ENCODE data around the gene MOBP. TPM values are rescaled to one million over a fixed set of nuclear protein-coding genes. Genes with fewer than 3 reads are reported as not detected.
"Not testable (repeated sequence)": the region's sequence is repeated elsewhere in the genome, so short reads cannot be mapped to it uniquely, and the experiment has no call there.

MOBP gene
- not detected for total RNA-seq

DNA sequence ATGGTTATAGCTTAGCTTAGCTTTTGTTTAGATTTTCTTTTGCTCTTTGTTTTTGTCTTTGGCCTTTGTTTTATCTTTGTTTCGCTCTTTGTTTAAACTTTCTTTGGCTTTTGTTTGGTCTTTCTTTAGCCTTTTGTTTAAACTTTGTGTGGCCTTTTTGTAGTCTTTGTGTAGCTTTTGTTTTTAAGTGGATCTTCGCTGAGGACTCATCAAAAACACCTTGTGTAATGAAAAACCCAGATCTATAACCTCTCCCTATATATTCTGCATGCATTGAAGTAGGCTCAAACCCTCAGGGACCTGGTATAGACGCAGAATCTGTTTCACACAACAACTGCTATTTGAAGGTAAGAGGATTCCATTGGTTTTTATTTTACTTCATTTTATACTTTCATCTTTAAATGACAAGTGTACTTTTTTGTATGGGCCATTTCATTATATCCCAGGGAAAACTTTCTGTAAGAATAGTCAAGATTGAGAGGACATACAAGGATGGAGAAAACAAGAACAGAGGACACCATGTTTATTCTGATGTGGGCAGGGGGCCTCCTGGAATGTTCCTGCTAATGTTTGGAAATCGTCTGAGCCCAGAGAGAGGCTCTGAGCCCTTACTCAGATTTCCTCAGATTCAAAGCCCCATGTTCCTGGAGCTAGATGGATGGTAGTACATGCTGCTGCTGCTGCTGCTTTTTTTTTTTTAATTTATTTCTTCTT is at the start of gene MOBP:
MOBP (plus strand) TSS at position 287 of the 714 bp plus-strand sequence. CDS start 34,390 bp downstream, outside the sequence.
- 29 to 41% methylated on average over 4 of the region's 4 CpGs for WGBS, 2 donors

GRCh38 chr3:39418556-39419225 is 48.8 kb upstream of the MOBP start:
- H3K4me3 ChIP-seq; H3K27ac ChIP-seq; H3K27me3 ChIP-seq; DNase-seq; H3K9me3 ChIP-seq; H3K36me3 ChIP-seq; intact Hi-C loops (cut with DNase I): not testable (repeated sequence)
- 65 to 70% methylated on average over 9 of the region's 14 CpGs for WGBS, 2 donors
- H3K4me1 ChIP-seq = peaks cover 0 to 47% (median 0%) of the 10 kb centered on the region in 3 donors

More for the DNA sequence above, at the start of gene MOBP:
- H3K9me3 ChIP-seq = no peaks in the 10 kb centered on the region
- DNase-seq = no peak
- intact Hi-C loops (cut with DNase I) = no loop called here
- H3K4me1 ChIP-seq = no peaks in the 10 kb centered on the region
- peaks cover 0 to 23% (median 0%) of the 10 kb centered on the region in 4 donors for H3K27me3 ChIP-seq
- no peak for TF ChIP-seq POLR2A (IDR thresholded peaks at IDR 0.05)
- H3K4me3 ChIP-seq = no peak within 1 kb of the TSS
- no peak within 1 kb of the TSS for H3K27ac ChIP-seq
- no peaks in the 10 kb centered on the region for H3K36me3 ChIP-seq

GRCh38 chr3:39419742-39420315 is 47.7 kb upstream of the MOBP start:
- H3K36me3 ChIP-seq = no peaks in the 10 kb centered on the region
- H3K27me3 ChIP-seq = no peaks in the 10 kb centered on the region
- intact Hi-C loops (cut with DNase I) = no loop called here
- peak overlapping the region in 1 of 4 donors; percentile 42 for H3K27ac ChIP-seq
- no peak for TF ChIP-seq CTCF (IDR thresholded peaks at IDR 0.05)
- TF ChIP-seq POLR2A (IDR thresholded peaks at IDR 0.05) = no peak
- H3K9me3 ChIP-seq = no peaks in the 10 kb centered on the region
- DNase-seq = no peak
- peaks cover 0 to 35% (median 0%) of the 10 kb centered on the region in 3 donors for H3K4me1 ChIP-seq
- no peak overlapping the region for H3K4me3 ChIP-seq
- WGBS, 2 donors = 25 to 67% methylated on average over 2 of the region's 2 CpGs

DNA sequence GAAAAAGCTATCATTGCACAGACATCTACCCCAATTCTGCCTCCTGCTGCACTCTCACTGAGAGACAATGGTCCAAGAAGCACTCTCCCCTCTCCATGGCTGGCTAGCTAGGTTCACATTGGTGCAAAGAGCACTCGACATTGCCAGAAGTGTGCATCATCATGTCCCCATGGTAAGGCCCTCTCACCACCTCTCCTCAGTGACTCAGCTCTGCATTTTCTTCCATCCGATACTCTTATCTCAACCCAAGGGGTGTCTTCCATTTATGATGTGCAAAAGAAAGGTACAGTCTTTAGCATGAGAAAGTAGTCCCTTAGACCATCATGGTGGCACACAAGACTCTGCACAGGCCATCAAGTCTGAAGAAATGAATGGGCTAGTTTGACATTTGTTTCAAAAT is 46.9 kb upstream of the MOBP start:
- Histone ChIP-seq H3K27me3 (no peaks in the 10 kb centered on the region), H3K36me3 (no peaks in the 10 kb centered on the region), H3K4me3 (no peak overlapping the region), H3K27ac (no peak overlapping the region), H3K4me1 (peaks cover 0 to 32% (median 0%) of the 10 kb centered on the region in 3 donors), H3K9me3 (no peaks in the 10 kb centered on the region)
- TF ChIP-seq CTCF (IDR thresholded peaks at IDR 0.05) (no peak), POLR2A (IDR thresholded peaks at IDR 0.05) (no peak)
- WGBS, 2 donors = 95 to 96% methylated on average over 2 of the region's 2 CpGs
- DNase-seq = no peak
- intact Hi-C loops (cut with DNase I) = no loop called here

DNA sequence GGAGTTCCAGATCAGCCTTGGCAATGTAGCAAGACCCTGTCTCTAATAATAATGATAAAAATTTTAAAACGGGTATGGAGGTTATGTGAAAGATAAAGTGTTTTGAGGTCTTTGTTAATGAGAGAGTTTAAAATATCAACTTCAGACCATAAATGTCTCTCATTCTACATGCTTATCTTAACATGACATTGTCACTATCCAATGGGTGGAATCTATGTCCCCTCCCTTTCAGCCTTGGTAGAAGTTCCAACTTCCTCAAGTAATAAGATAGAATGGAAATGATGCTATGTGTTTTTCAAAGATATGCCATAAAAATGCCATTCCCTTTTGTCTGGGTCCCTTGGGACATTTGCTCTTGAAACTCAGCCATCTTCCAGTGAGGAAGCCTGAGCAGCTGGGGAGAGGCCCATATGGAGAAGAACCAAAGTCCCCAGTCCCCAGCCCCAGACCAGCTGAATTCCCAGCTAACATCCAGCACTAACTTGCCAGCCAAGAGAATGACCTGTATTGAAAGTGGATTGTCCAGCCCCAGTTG is 44.0 kb upstream of the MOBP start:
- no peaks in the 10 kb centered on the region for H3K36me3 ChIP-seq
- H3K27ac ChIP-seq = no peak overlapping the region
- H3K9me3 ChIP-seq = no peaks in the 10 kb centered on the region
- H3K4me1 ChIP-seq = peaks cover 0 to 20% (median 0%) of the 10 kb centered on the region in 3 donors
- TF ChIP-seq POLR2A (IDR thresholded peaks at IDR 0.05) (no peak), CTCF (IDR thresholded peaks at IDR 0.05) (no peak)
- 86 to 89% methylated on average over 1 of the region's 1 CpG for WGBS, 2 donors
- H3K27me3 ChIP-seq = peaks cover 0 to 3% (median 0%) of the 10 kb centered on the region in 4 donors
- DNase-seq = no peak
- no peak overlapping the region for H3K4me3 ChIP-seq
- intact Hi-C loops (cut with DNase I) = no loop called here

- 0 to 56% methylated on average over 1 of the region's 1 CpG for WGBS, 2 donors
- Histone ChIP-seq H3K27ac (no peak overlapping the region), H3K27me3 (peaks cover 0 to 22% (median 0%) of the 10 kb centered on the region in 4 donors), H3K36me3 (no peaks in the 10 kb centered on the region), H3K9me3 (no peaks in the 10 kb centered on the region), H3K4me1 (no peaks in the 10 kb centered on the region), H3K4me3 (no peak overlapping the region)
- DNase-seq = no peak
- intact Hi-C loops (cut with DNase I) = no loop called here
- TF ChIP-seq CTCF (IDR thresholded peaks at IDR 0.05) = no peak
- TF ChIP-seq POLR2A (IDR thresholded peaks at IDR 0.05) = no peak
Observed at GRCh38 chr3:39426312-39426711, 41.2 kb upstream of the MOBP start.
